ENCODE results near the gene GNAS-AS1.

Gene GNAS-AS1

DNA sequence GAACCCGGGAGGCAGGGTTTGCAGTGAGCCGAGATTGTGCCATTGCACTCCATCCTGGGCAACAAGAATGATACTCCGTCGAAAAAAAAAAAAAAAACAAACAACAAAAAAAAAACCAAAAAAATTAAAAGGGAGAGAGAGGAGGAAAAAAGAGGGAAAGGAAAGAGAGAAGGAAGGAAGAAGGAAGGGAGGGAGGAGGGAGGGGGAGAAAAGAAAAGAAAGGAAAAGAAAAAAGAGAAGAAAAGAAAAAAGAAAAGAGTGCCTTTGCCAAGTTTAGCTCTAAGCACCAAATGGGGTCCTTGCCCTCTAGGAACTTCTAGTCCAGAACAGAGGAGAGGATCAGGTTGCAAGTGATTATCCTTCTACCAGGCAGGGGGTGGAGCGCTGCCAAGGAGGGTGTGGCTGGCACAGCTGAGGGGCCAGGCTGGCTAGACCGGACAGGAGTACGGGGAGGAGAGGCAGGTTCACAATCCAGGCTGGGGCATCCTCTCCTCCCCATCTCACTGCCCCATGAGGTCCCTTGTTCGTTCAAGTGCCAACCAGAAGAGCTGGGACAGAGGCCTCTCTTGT, 20.9 kb upstream of the GNAS-AS1 start:
- Histone ChIP-seq H3K4me3 (ENCODE audit: low read depth, low read length) (no peak overlapping the region), H3K36me3 (no peaks in the 10 kb centered on the region), H3K27me3 (ENCODE audit: insufficient read depth, low read depth, severe bottlenecking) (no peaks in the 10 kb centered on the region), H3K9me3 (ENCODE audit: severe bottlenecking) (no peaks in the 10 kb centered on the region), H3K27ac (no peak overlapping the region)
- no peak for DNase-seq
- TF ChIP-seq, protein P1, sequence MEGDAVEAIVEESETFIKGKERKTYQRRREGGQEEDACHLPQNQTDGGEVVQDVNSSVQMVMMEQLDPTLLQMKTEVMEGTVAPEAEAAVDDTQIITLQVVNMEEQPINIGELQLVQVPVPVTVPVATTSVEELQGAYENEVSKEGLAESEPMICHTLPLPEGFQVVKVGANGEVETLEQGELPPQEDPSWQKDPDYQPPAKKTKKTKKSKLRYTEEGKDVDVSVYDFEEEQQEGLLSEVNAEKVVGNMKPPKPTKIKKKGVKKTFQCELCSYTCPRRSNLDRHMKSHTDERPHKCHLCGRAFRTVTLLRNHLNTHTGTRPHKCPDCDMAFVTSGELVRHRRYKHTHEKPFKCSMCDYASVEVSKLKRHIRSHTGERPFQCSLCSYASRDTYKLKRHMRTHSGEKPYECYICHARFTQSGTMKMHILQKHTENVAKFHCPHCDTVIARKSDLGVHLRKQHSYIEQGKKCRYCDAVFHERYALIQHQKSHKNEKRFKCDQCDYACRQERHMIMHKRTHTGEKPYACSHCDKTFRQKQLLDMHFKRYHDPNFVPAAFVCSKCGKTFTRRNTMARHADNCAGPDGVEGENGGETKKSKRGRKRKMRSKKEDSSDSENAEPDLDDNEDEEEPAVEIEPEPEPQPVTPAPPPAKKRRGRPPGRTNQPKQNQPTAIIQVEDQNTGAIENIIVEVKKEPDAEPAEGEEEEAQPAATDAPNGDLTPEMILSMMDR (IDR thresholded peaks at IDR 0.05; ENCODE audit: low read depth, low read length): no peak

DNA sequence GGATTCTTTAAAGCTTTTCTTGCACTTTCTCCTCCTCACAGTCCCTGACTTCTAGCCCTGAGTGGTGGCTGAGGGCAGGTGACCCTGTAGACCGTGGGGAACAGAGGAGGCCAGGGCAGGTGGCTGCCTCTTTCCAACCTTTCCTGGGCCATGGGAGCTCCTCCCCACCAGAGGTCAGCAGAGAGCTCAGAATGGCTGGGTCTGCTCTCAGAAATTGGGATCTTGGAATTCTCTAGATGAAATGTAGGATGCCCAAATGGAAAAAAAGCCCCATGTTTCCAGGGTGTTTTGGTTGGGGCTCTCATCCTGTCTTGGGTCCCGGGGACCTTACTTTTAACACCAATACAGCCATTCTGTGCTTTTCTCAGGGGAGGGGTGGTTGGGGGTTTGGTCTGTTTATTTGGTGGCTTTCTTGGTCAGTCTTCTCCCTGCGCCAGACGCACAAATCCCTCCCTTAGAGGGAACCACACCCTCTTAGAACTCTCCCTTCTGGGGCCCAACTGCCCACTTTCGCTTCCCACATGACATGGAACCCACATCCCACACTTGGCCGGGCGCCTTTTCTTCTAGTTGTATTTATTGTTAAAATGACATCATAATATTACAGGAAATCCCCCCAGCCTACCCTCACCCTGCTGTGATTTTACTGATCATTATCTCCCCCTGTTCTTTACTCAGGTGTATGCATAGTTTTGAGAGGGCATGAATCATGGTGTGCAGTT, 19.8 kb upstream of the GNAS-AS1 start:
- Histone ChIP-seq H3K27ac (no peak overlapping the region; the same call in 1 of the 2 replicates), H3K36me3 (no peaks in the 10 kb centered on the region), H3K9me3 (ENCODE audit: severe bottlenecking) (no peaks in the 10 kb centered on the region), H3K27me3 (ENCODE audit: insufficient read depth, low read depth, severe bottlenecking) (no peaks in the 10 kb centered on the region), H3K4me3 (ENCODE audit: low read depth, low read length) (no peak overlapping the region)
- TF ChIP-seq, protein P1 (IDR thresholded peaks at IDR 0.05; ENCODE audit: low read depth, low read length): peak; percentile 86
- peak; percentile 76 for DNase-seq

DNA sequence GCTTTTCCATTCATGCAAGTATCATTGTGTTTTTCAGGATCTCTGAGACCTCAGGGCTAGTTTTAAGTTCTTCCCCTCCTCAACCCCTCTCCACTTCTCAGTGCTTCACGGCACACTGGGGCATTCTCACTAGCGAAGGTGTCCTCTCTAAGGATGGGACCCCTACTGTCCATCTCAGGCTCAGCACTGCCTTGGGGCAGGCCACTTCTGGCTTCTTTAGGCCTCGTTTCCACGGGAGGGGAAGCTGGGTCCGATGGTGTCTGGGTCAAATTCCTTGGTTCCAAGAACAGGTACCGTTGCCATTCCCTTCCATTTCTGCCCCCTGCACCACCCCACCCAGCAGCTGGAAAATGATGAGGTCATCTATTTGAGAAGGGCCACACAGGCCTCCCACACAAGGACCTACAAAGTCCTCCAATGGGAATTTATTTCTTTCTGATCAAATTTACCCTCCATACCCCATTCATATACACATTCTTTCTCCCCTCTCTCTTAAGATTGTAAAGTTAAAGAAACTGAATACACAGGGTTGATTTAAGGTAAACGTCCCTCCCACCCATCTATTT, 19.0 kb upstream of the GNAS-AS1 start:
- Histone ChIP-seq H3K36me3 (no peaks in the 10 kb centered on the region), H3K27me3 (ENCODE audit: insufficient read depth, low read depth, severe bottlenecking) (no peaks in the 10 kb centered on the region), H3K4me3 (ENCODE audit: low read depth, low read length) (no peak overlapping the region), H3K9me3 (ENCODE audit: severe bottlenecking) (no peaks in the 10 kb centered on the region), H3K27ac (no peak overlapping the region)
- TF ChIP-seq, protein P1 (IDR thresholded peaks at IDR 0.05; ENCODE audit: low read depth, low read length): peak; percentile 39
- peak; percentile 30 for DNase-seq

DNA sequence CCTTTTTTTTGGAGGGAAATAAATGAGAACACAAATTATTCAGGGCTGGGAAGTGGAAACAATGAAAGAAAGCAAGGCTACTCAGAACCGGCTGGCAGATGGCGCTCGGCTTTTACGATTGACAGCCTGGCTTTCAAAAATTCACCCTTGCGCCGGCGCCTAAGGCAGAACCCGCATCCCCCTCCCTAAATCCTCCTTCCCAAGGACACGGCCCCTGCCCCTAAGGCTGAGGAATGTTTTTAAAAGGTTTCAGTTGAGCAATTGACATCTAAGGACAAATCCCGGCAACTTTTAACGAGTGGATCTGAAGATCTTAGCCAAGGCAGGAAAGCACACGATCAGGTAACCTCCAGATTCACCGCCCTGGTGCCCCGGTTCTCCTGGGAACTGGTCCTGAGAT, 18.1 kb upstream of the GNAS-AS1 start:
- Histone ChIP-seq H3K27me3 (ENCODE audit: insufficient read depth, low read depth, severe bottlenecking) (no peaks in the 10 kb centered on the region), H3K4me3 (ENCODE audit: low read depth, low read length) (no peak overlapping the region), H3K27ac (peak overlapping the region; percentile 45), H3K9me3 (ENCODE audit: severe bottlenecking) (no peaks in the 10 kb centered on the region), H3K36me3 (no peaks in the 10 kb centered on the region)
- TF ChIP-seq, protein P1 (IDR thresholded peaks at IDR 0.05; ENCODE audit: low read depth, low read length): peak; percentile 67
- DNase-seq: peak; percentile 70

DNA sequence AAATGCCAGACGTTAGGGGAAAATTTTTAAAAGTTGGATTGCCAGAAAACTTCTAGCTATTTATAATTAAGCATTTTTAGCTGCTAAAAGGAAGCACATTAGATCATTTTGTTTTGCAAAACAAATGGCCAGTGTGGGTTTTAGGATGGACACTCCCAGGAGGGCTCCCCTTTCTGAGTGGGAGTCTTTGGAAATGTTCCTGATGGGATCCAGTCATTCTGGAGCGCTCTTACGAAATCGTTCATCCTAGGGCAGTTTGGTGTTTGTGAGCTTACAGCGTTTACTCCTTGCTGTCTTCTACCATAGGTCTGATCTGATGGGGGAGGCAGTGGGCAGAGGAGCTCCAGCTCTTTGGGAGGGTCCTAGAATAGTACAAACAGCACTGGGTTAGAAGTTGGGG, 16.5 kb upstream of the GNAS-AS1 start:
- no peak for DNase-seq
- Histone ChIP-seq H3K27ac (no peak overlapping the region), H3K36me3 (no peaks in the 10 kb centered on the region), H3K27me3 (ENCODE audit: insufficient read depth, low read depth, severe bottlenecking) (no peaks in the 10 kb centered on the region), H3K9me3 (ENCODE audit: severe bottlenecking) (no peaks in the 10 kb centered on the region), H3K4me3 (ENCODE audit: low read depth, low read length) (no peak overlapping the region)
- TF ChIP-seq, protein P1 (IDR thresholded peaks at IDR 0.05; ENCODE audit: low read depth, low read length): no peak

Data from WERI-Rb-1 (cell line).